GM12878 (cell line): Measurements from ENCODE around the gene AOPEP. TPM values are rescaled to one million over a fixed set of nuclear protein-coding genes. Genes with fewer than 3 reads are reported as not detected.

ENCODE experiments used
- ATAC-seq: fragments of 200-7000 bp; cut with Tn5 transposase; 3 replicates; pipeline ENCODE4 v1.9.1; 2020; ENCODE audit warnings: mild to moderate bottlenecking, moderate library complexity
- BruUV-seq: library from RNA; stranded (reverse); fragments of 400-500 nt; replicated peaks from 2 replicates; lab custom pipeline; 2021; lab: Mats Ljungman, UMichigan
- CTCF ChIA-PET: fragments of 300-600 bp; sonication (Branson Sonifier 250); formaldehyde crosslinking; extraction: SDS; loops from one replicate; lab custom pipeline; 2021; ENCODE audit warnings: inconsistent platforms; lab: Yijun Ruan, JAX
- POLR2A ChIA-PET: fragments of 350-600 bp; formaldehyde crosslinking; extraction: SDS; loops from one replicate; lab custom pipeline; 2021; ENCODE audit warnings: inconsistent platforms; lab: Charles Lee
- RAD21 ChIA-PET: fragments of 300-600 bp; sonication (Branson Sonifier 250); formaldehyde crosslinking; loops from one replicate; lab custom pipeline; 2023; ENCODE audit warnings: antibody characterized with exemption; ENCODE audit not compliant: unreplicated experiment; lab: Charles Lee
- SMC1A ChIA-PET: fragments of 300-600 bp; sonication (Branson Sonifier 250); formaldehyde crosslinking; loops from one replicate; lab custom pipeline; 2023; ENCODE audit not compliant: unreplicated experiment, uncharacterized antibody; lab: Charles Lee
- DNase-seq: peaks from one replicate; pipeline ENCODE4 v3.0.0-alpha.2; 2011; ENCODE audit warnings: low read depth, low spot score
- FAIRE-seq: peaks from 3 replicates; lab custom pipeline; 2011; peaks lifted over from hg19 to GRCh38; lab: Jason Lieb, UNC
- H2AFZ ChIP-seq: 2 replicates; pipeline ENCODE4 v1.6.0; 2011; ENCODE audit warnings: low read depth, low read length, control low read depth; ENCODE audit not compliant: control insufficient read depth
- H3K27ac ChIP-seq: 2 replicates; pipeline ENCODE4 v1.5.1; 2011; ENCODE audit warnings: control low read depth; ENCODE audit not compliant: control insufficient read depth, insufficient read depth
- H3K27me3 ChIP-seq, 2 experiments: replicated peaks in 1 of 2; 2 replicates each; pipeline versions ENCODE4 v1.6.0 to v1.6.1; 2011; ENCODE audit warnings: low read length in 1 of 2; ENCODE audit not compliant: control insufficient read depth in 2 of 2, insufficient read depth in 2 of 2
- H3K36me3 ChIP-seq, 2 experiments: 2 replicates each; pipeline ENCODE4 v1.5.1; 2011; ENCODE audit warnings: low read length in 1 of 2; ENCODE audit not compliant: control insufficient read depth in 2 of 2, insufficient read depth in 2 of 2
- H3K4me1 ChIP-seq: 2 replicates; pipeline ENCODE4 v1.6.1; 2011; ENCODE audit warnings: mild to moderate bottlenecking, low read length, moderate library complexity, mixed read lengths; ENCODE audit not compliant: control insufficient read depth, insufficient read depth
- H3K4me2 ChIP-seq: 2 replicates; pipeline ENCODE4 v1.6.0; 2011; ENCODE audit warnings: control low read depth; ENCODE audit not compliant: control insufficient read depth, insufficient read depth
- H3K4me3 ChIP-seq: fragments of 200-600 bp; sonication (generic); 2 replicates; pipeline ENCODE4 v1.5.1; 2016
- H3K79me2 ChIP-seq: 2 replicates; pipeline ENCODE4 v1.6.0; 2011; ENCODE audit warnings: low read length; ENCODE audit not compliant: control insufficient read depth, insufficient read depth
- H3K9ac ChIP-seq: 2 replicates; pipeline ENCODE4 v1.8.0; 2011; ENCODE audit warnings: low read length, control low read depth, mixed read lengths; ENCODE audit not compliant: control insufficient read depth, insufficient read depth
- H3K9me3 ChIP-seq: replicated peaks from 3 replicates; pipeline ENCODE4 v1.5.1; 2011; ENCODE audit warnings: mild to moderate bottlenecking, low read length; ENCODE audit not compliant: control insufficient read depth, insufficient read depth
- H4K20me1 ChIP-seq: 2 replicates; pipeline ENCODE4 v1.6.0; 2011; ENCODE audit not compliant: control insufficient read depth, insufficient read depth
- CHD4 ChIP-seq: fragments of 200-600 bp; sonication (generic); IDR thresholded peaks from 2 replicates; pipeline ENCODE4 v1.6.1; 2016; ENCODE audit warnings: mild to moderate bottlenecking
- DPF2 ChIP-seq: fragments of 450-650 bp; IDR thresholded peaks from 2 replicates; pipeline ENCODE4 v1.6.1; 2017; ENCODE audit warnings: mild to moderate bottlenecking
- EP300 ChIP-seq, 2 experiments: fragments of 150-350 bp in 1 of 2; IDR thresholded peaks; 2 replicates each; pipeline ENCODE4 v1.6.1; 2011 to 2012; ENCODE audit warnings: low read depth in 2 of 2, low read length in 2 of 2, borderline replicate concordance in 1 of 2, improper control_type of control experiment in 1 of 2, inconsistent platforms in 1 of 2; ENCODE audit not compliant: control insufficient read depth in 1 of 2
- FOXK2 ChIP-seq: fragments of 450-650 bp; IDR thresholded peaks from 2 replicates; pipeline ENCODE4 v1.6.1; 2017; ENCODE audit warnings: mild to moderate bottlenecking, moderate library complexity
- IKZF1 ChIP-seq: fragments of 450-650 bp; conservative IDR thresholded peaks from 2 replicates; pipeline ENCODE4 v1.6.1; 2017; ENCODE audit warnings: antibody characterized with exemption, mild to moderate bottlenecking
- IKZF2 ChIP-seq, 2 experiments: fragments of 450-650 bp; IDR thresholded peaks; 2 replicates each; pipeline ENCODE4 v1.6.1; 2017; ENCODE audit warnings: mild to moderate bottlenecking in 2 of 2, moderate library complexity in 2 of 2
- JUND ChIP-seq: IDR thresholded peaks from 2 replicates; pipeline ENCODE4 v1.6.1; 2012; ENCODE audit warnings: low read depth, mild to moderate bottlenecking, low read length, improper control_type of control experiment, moderate library complexity
- KAT2A ChIP-seq: conservative IDR thresholded peaks from 2 replicates; pipeline ENCODE4 v1.6.1; 2011; ENCODE audit warnings: low read depth, low read length; ENCODE audit not compliant: control insufficient read depth
- MYB ChIP-seq: fragments of 150-350 bp; IDR thresholded peaks from 2 replicates; pipeline ENCODE4 v1.6.1; 2014; ENCODE audit warnings: mild to moderate bottlenecking, low read depth, low read length, borderline replicate concordance
- NFYA ChIP-seq: IDR thresholded peaks from 2 replicates; pipeline ENCODE4 v1.6.1; 2011; ENCODE audit warnings: low read depth, mild to moderate bottlenecking, low read length, improper control_type of control experiment, borderline replicate concordance
- PAX8 ChIP-seq: fragments of 450-650 bp; IDR thresholded peaks from 2 replicates; pipeline ENCODE4 v1.6.1; 2017; ENCODE audit warnings: mild to moderate bottlenecking, moderate library complexity
- RFX5 ChIP-seq: IDR thresholded peaks from 2 replicates; pipeline ENCODE4 v1.6.1; 2011; ENCODE audit warnings: low read depth, low read length, improper control_type of control experiment
- TARDBP ChIP-seq: IDR thresholded peaks from 2 replicates; pipeline ENCODE4 v1.6.1; 2016; ENCODE audit warnings: borderline replicate concordance
- YBX1 ChIP-seq: fragments of 450-650 bp; IDR thresholded peaks from 2 replicates; pipeline ENCODE4 v1.6.1; 2016; ENCODE audit warnings: antibody characterized with exemption
- ZNF384 ChIP-seq: IDR thresholded peaks from 2 replicates; pipeline ENCODE4 v1.6.1; 2012; ENCODE audit warnings: low read depth, mild to moderate bottlenecking, low read length, improper control_type of control experiment, borderline replicate concordance
- ZNF622 ChIP-seq: fragments of 450-650 bp; IDR thresholded peaks from 2 replicates; pipeline ENCODE4 v1.6.1; 2017; ENCODE audit warnings: mild to moderate bottlenecking, inconsistent platforms
- WGBS: methylation state at CpG from one replicate; pipeline ENCODE4 v1.1.6; 2016; ENCODE audit warnings: low lambda C conversion rate; ENCODE audit not compliant: insufficient replicate concordance, insufficient coverage; ENCODE audit errors: missing lambda C conversion rate; 5-methylcytosine and 5-hydroxymethylcytosine counted together
- in situ Hi-C: fragments of 300-500 bp; cut with MboI; formaldehyde crosslinking; loops from 9 replicates; pipeline ENCODE4 v1.14.3; 2018; ENCODE audit warnings: mixed read lengths
- intact Hi-C: fragments of 100-400 bp; cut with micrococcal nuclease; formaldehyde crosslinking; loops from one replicate; pipeline ENCODE4 v1.14.2; 2022; ENCODE audit not compliant: unreplicated experiment
- polyA plus RNA-seq, 11 experiments: library from polyadenylated mRNA; depleted of rRNA in 4 of 11; unstranded in 6 of 11; stranded (reverse) in 5 of 11; fragments of >200 nt; fragmentation: Nextera tagmentation in 4 of 11; fragmentation: Illumina TruSeq in 1 of 11; extraction: Ambion mirVana in 4 of 11; extraction: Trizol in 1 of 11; gene quantifications; 1 replicate in 1 of 11; 2 replicates in 10 of 11; pipeline versions ENCODE4 v1.2.1 to v1.2.3, GENCODE V29; 2011 to 2016; ENCODE audit warnings: inconsistent platforms in 2 of 11, missing spikeins in 2 of 11, low read depth in 1 of 11
- total RNA-seq, 4 experiments: library from RNA; depleted of rRNA in 3 of 4; stranded (reverse); fragments of >200 nt in 3 of 4; fragmentation: Illumina TruSeq in 1 of 4; extraction: Trizol in 1 of 4; gene quantifications; 2 replicates each; pipeline versions ENCODE4 v1.2.1 to v1.2.3, GENCODE V29; 2013 to 2021
- TF ChIP-seq, protein P1 (sequence below): fragments of 450-650 bp; IDR thresholded peaks from 2 replicates; pipeline ENCODE4 v1.6.1; 2017; ENCODE audit warnings: mild to moderate bottlenecking, low read depth, inconsistent platforms; ENCODE audit not compliant: poor library complexity, severe bottlenecking
- TF ChIP-seq, protein P2 (sequence below): fragments of 450-650 bp; IDR thresholded peaks from 2 replicates; pipeline ENCODE4 v1.6.1; 2017; ENCODE audit warnings: mild to moderate bottlenecking, moderate library complexity
- TF ChIP-seq, protein P3 (sequence below): IDR thresholded peaks from 2 replicates; pipeline ENCODE4 v1.6.1; 2012; ENCODE audit warnings: low read depth, low read length, improper control_type of control experiment

Gene AOPEP
- total and polyA plus RNA-seq, 10 of the 15 experiments (the other 5 are each of a cell fraction or from before 2014, with no cell fraction given), result 2.3 to 16.9 (median 10.1) TPM

DNA sequence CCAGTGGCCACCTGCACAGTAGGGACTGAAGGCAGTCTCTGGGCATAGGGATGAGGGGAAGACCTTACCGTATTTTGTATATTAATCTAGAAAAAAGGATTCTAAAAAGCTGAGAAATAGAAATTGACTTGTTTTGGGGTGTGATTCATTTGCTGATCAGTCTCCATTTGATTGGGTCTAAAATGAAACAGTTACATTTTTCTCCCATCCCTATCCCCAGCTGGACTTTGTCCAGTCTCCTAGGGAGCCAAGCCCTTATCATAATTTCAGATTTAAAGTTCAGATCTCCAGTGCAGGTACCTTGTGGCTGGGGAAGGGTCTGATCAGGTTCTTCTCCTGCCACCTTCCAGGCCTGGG lies 350.2 kb downstream of the AOPEP start:
- RAD21 ChIA-PET, result no interaction called here
- Histone ChIP-seq H3K9ac (no peak overlapping the region), H3K79me2 (no peaks in the 10 kb centered on the region), H3K4me2 (no peak overlapping the region)
- TF ChIP-seq KAT2A (no peak), IKZF2 (IDR thresholded peaks at IDR 0.05) (no peak), IKZF1 (no peak), MYB (no peak), YBX1 (no peak), NFYA (no peak), EP300 (IDR thresholded peaks at IDR 0.05; ENCODE audit: borderline replicate concordance in 1 of 2, control insufficient read depth in 1 of 2, low read depth in 2 of 2, low read length in 2 of 2) (no peak), FOXK2 (no peak), RFX5 (no peak), ZNF622 (no peak), ZNF384 (no peak), PAX8 (no peak), TARDBP (no peak), JUND (no peak), DPF2 (no peak), CHD4 (no peak)
- TF ChIP-seq, protein P1, sequence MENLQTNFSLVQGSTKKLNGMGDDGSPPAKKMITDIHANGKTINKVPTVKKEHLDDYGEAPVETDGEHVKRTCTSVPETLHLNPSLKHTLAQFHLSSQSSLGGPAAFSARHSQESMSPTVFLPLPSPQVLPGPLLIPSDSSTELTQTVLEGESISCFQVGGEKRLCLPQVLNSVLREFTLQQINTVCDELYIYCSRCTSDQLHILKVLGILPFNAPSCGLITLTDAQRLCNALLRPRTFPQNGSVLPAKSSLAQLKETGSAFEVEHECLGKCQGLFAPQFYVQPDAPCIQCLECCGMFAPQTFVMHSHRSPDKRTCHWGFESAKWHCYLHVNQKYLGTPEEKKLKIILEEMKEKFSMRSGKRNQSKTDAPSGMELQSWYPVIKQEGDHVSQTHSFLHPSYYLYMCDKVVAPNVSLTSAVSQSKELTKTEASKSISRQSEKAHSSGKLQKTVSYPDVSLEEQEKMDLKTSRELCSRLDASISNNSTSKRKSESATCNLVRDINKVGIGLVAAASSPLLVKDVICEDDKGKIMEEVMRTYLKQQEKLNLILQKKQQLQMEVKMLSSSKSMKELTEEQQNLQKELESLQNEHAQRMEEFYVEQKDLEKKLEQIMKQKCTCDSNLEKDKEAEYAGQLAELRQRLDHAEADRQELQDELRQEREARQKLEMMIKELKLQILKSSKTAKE, result no peak
- TF ChIP-seq, protein P2, sequence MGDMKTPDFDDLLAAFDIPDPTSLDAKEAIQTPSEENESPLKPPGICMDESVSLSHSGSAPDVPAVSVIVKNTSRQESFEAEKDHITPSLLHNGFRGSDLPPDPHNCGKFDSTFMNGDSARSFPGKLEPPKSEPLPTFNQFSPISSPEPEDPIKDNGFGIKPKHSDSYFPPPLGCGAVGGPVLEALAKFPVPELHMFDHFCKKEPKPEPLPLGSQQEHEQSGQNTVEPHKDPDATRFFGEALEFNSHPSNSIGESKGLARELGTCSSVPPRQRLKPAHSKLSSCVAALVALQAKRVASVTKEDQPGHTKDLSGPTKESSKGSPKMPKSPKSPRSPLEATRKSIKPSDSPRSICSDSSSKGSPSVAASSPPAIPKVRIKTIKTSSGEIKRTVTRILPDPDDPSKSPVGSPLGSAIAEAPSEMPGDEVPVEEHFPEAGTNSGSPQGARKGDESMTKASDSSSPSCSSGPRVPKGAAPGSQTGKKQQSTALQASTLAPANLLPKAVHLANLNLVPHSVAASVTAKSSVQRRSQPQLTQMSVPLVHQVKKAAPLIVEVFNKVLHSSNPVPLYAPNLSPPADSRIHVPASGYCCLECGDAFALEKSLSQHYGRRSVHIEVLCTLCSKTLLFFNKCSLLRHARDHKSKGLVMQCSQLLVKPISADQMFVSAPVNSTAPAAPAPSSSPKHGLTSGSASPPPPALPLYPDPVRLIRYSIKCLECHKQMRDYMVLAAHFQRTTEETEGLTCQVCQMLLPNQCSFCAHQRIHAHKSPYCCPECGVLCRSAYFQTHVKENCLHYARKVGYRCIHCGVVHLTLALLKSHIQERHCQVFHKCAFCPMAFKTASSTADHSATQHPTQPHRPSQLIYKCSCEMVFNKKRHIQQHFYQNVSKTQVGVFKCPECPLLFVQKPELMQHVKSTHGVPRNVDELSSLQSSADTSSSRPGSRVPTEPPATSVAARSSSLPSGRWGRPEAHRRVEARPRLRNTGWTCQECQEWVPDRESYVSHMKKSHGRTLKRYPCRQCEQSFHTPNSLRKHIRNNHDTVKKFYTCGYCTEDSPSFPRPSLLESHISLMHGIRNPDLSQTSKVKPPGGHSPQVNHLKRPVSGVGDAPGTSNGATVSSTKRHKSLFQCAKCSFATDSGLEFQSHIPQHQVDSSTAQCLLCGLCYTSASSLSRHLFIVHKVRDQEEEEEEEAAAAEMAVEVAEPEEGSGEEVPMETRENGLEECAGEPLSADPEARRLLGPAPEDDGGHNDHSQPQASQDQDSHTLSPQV, result no peak
- TF ChIP-seq, protein P3, sequence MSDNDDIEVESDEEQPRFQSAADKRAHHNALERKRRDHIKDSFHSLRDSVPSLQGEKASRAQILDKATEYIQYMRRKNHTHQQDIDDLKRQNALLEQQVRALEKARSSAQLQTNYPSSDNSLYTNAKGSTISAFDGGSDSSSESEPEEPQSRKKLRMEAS, result no peak
- TF ChIP-seq, all 136 proteins: peak for 0
- POLR2A ChIA-PET, result no interaction called here
- SMC1A ChIA-PET, result no interaction called here
- no peaks in the 10 kb centered on the region for H3K4me1 ChIP-seq
- DNase-seq (no peak), FAIRE-seq (no peak), ATAC-seq (no peak)
- no peak overlapping the region for H3K27ac ChIP-seq
- H2AFZ ChIP-seq, result no peak overlapping the region
- WGBS, result 93% methylated on average over 1 of the region's 1 CpG
- H3K9me3 ChIP-seq, result no peaks in the 10 kb centered on the region
- H3K27me3 ChIP-seq, result no peaks in the 10 kb centered on the region
- H3K4me3 ChIP-seq, result no peak overlapping the region
- in situ Hi-C loops, result no loop called here
- BruUV-seq, result no TSS peak
- peaks cover 0 to 2% of the 10 kb centered on the region in 2 experiments; a peak in 3 of 4 replicates for H3K36me3 ChIP-seq
- CTCF ChIA-PET, result no interaction called here
- no peaks in the 10 kb centered on the region for H4K20me1 ChIP-seq
- intact Hi-C loops, result no loop called here
